Measurements from ENCODE around the gene WIF1. TPM values are rescaled to one million over a fixed set of nuclear protein-coding genes. Genes with fewer than 3 reads are reported as not detected.
A peak's percentile ranks its signal among the peaks of the same experiment; 100 is the strongest.

The WIF1 gene
- total and polyA plus RNA-seq, 8 donors, result 42.5 to 311 (median 214) TPM

GRCh38 chr12:65094722-65095121, 26.4 kb downstream of the WIF1 start:
- no peaks in the 10 kb centered on the region for H3K4me1 ChIP-seq
- intact Hi-C loops (cut with DNase I), result no loop called here
- H3K4me3 ChIP-seq, result no peak overlapping the region
- TF ChIP-seq CTCF (IDR thresholded peaks at IDR 0.05), result no peak
- no peaks in the 10 kb centered on the region for H3K36me3 ChIP-seq
- no peaks in the 10 kb centered on the region for H3K9me3 ChIP-seq
- ATAC-seq, result no peak
- H3K27ac ChIP-seq, result no peak overlapping the region
- H3K27me3 ChIP-seq, result peaks cover 0 to 4% of the 10 kb centered on the region in 2 donors
- DNase-seq, result no peak

- no peak overlapping the region for H3K4me3 ChIP-seq
- ATAC-seq, result no peak
- H3K9me3 ChIP-seq, result no peaks in the 10 kb centered on the region
- no peaks in the 10 kb centered on the region for H3K27me3 ChIP-seq
- H3K4me1 ChIP-seq, result no peaks in the 10 kb centered on the region
- H3K36me3 ChIP-seq, result no peaks in the 10 kb centered on the region
- intact Hi-C loops (cut with DNase I), result no loop called here
- no peak for DNase-seq
- TF ChIP-seq CTCF (IDR thresholded peaks at IDR 0.05), result no peak
- no peak overlapping the region for H3K27ac ChIP-seq
Measured at GRCh38 chr12:65093606-65094005, 27.5 kb downstream of the WIF1 start.

GRCh38 chr12:65090461-65090860, 30.6 kb downstream of the WIF1 start:
- H3K36me3 ChIP-seq, result no peaks in the 10 kb centered on the region
- H3K9me3 ChIP-seq, result no peaks in the 10 kb centered on the region
- DNase-seq (no peak), ATAC-seq (peak; percentile 59)
- H3K4me1 ChIP-seq, result no peaks in the 10 kb centered on the region
- no peak overlapping the region for H3K27ac ChIP-seq
- H3K4me3 ChIP-seq, result no peak overlapping the region
- intact Hi-C loops (cut with DNase I), result no loop called here
- no peak for TF ChIP-seq CTCF (IDR thresholded peaks at IDR 0.05)
- no peaks in the 10 kb centered on the region for H3K27me3 ChIP-seq

- Histone ChIP-seq H3K27me3 (no peaks in the 10 kb centered on the region), H3K9me3 (no peaks in the 10 kb centered on the region), H3K4me1 (no peaks in the 10 kb centered on the region), H3K27ac (no peak overlapping the region), H3K36me3 (no peaks in the 10 kb centered on the region), H3K4me3 (no peak overlapping the region)
- ATAC-seq (no peak), DNase-seq (no peak)
- intact Hi-C loops (cut with DNase I), result no loop called here
- TF ChIP-seq CTCF (IDR thresholded peaks at IDR 0.05), result no peak
Measured at GRCh38 chr12:65086236-65086635, 34.9 kb downstream of the WIF1 start.

- TF ChIP-seq CTCF (IDR thresholded peaks at IDR 0.05), result no peak
- no peak overlapping the region for H3K27ac ChIP-seq
- no peaks in the 10 kb centered on the region for H3K27me3 ChIP-seq
- ATAC-seq (no peak), DNase-seq (no peak)
- intact Hi-C loops (cut with DNase I), result no loop called here
- H3K4me3 ChIP-seq, result no peak overlapping the region
- H3K9me3 ChIP-seq, result no peaks in the 10 kb centered on the region
- H3K4me1 ChIP-seq, result no peaks in the 10 kb centered on the region
- H3K36me3 ChIP-seq, result no peaks in the 10 kb centered on the region
Measured at GRCh38 chr12:65084579-65084978, 36.5 kb downstream of the WIF1 start.

All from left lung (tissue), 10 donors.